Esophagus squamous epithelium (tissue), 5 donors: ENCODE results near the gene TNFRSF25. TPM values are rescaled to one million over a fixed set of nuclear protein-coding genes. Genes with fewer than 3 reads are reported as not detected.

Source experiments
- DNase-seq: peaks from one replicate; lab custom pipeline; 2025; lab: John Stamatoyannopoulos, UW
- H3K27ac ChIP-seq, 4 donors: fragments of 200-600 bp; sonication (generic); one replicate each; pipeline ENCODE4 v1.5.1; 2016 to 2019; ENCODE audit warnings: mild to moderate bottlenecking in 1 of 4
- H3K27me3 ChIP-seq, 4 donors: fragments of 200-600 bp; sonication (generic); 1 replicate in 3 of 4; 2 replicates in 1 of 4; pipeline versions ENCODE4 v1.5.1 to v1.6.0; 2017 to 2021; ENCODE audit warnings: antibody characterized with exemption in 1 of 4
- H3K36me3 ChIP-seq, 3 donors: fragments of 200-600 bp; sonication (generic); one replicate each; pipeline ENCODE4 v1.5.1; 2016 to 2019
- H3K4me1 ChIP-seq, 3 donors: fragments of 200-600 bp; sonication (generic); one replicate each; pipeline ENCODE4 v1.5.1; 2017 to 2019
- H3K4me3 ChIP-seq, 4 donors: fragments of 200-600 bp; sonication (generic); 1 replicate in 3 of 4; 2 replicates in 1 of 4; pipeline ENCODE4 v1.5.1; 2016 to 2019; ENCODE audit warnings: mild to moderate bottlenecking in 2 of 4, moderate library complexity in 1 of 4
- H3K9me3 ChIP-seq, 3 donors: fragments of 200-600 bp; sonication (generic); one replicate each; pipeline ENCODE4 v1.5.1; 2016 to 2019
- POLR2A ChIP-seq, 4 donors: fragments of 450-650 bp; IDR thresholded peaks; one replicate each; pipeline ENCODE4 v1.6.1; 2017; ENCODE audit warnings: antibody characterized with exemption in 4 of 4, mild to moderate bottlenecking in 4 of 4, moderate library complexity in 3 of 4
- WGBS, 2 donors: methylation state at CpG; one replicate each; pipeline ENCODE4 v1.1.5; 2018; 5-methylcytosine and 5-hydroxymethylcytosine counted together
- intact Hi-C: fragments of 100-400 bp; cut with DNase I; formaldehyde crosslinking; loops from one replicate; pipeline ENCODE4 v1.15.0; 2022
- total RNA-seq, 4 donors: library from RNA; depleted of rRNA; stranded (reverse); fragments of >200 nt; gene quantifications; one replicate each; pipeline ENCODE4 v1.1.0, GENCODE V29; 2016
- TF ChIP-seq, protein P1 (sequence below), 6 experiments: fragments of 450-650 bp in 4 of 6; fragments of 200-600 bp in 2 of 6; sonication (generic) in 2 of 6; IDR thresholded peaks; one replicate each; pipeline ENCODE4 v1.5.1; 2016 to 2019; ENCODE audit warnings: antibody characterized with exemption in 6 of 6, mild to moderate bottlenecking in 4 of 6, moderate library complexity in 4 of 6
- donor health status: DM: yes; HTN: yes; CAD: no.

TNFRSF25 gene
- total RNA-seq, 4 donors from 2014 or later, result 22.1 to 47.3 (median 34.3) TPM

DNA sequence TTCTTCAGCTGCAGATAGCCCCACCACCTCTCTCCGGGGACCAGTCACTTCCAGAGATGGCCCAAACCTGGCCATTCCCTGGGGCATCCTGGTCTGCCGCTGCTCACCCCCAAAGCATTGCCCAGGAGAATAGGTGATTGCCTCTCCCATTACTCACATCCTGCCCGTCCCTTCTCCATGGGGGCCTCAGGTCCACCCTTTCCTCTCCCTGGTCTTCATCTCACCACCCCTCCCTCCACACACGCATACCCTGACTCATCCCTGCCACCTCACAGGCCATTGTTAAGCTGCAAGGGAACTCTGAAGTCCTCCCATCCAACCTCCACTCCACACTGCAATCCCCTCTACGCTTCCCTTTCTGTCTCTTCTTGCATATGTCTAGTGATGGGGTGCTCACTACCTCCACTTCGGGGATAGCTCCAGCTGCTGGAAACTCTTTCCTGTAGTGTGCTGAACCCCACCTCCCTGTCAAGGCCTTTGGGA lies 25.5 kb upstream of the TNFRSF25 start, which contains the start of gene PLEKHG5:
PLEKHG5 (minus strand) TSS at position 188 of the 483 bp plus-strand sequence. CDS start 14,096 bp downstream, outside the sequence.
- H3K4me3 ChIP-seq, result peak within 1 kb of the TSS; percentile 71 to 80 (median 78)
- peak within 1 kb of the TSS; percentile 90 to 97 (median 93) for H3K27ac ChIP-seq
- no peak for DNase-seq
- peaks cover 0 to 17% (median 0%) of the 10 kb centered on the region in 4 donors for H3K27me3 ChIP-seq
- TF ChIP-seq, protein P1, sequence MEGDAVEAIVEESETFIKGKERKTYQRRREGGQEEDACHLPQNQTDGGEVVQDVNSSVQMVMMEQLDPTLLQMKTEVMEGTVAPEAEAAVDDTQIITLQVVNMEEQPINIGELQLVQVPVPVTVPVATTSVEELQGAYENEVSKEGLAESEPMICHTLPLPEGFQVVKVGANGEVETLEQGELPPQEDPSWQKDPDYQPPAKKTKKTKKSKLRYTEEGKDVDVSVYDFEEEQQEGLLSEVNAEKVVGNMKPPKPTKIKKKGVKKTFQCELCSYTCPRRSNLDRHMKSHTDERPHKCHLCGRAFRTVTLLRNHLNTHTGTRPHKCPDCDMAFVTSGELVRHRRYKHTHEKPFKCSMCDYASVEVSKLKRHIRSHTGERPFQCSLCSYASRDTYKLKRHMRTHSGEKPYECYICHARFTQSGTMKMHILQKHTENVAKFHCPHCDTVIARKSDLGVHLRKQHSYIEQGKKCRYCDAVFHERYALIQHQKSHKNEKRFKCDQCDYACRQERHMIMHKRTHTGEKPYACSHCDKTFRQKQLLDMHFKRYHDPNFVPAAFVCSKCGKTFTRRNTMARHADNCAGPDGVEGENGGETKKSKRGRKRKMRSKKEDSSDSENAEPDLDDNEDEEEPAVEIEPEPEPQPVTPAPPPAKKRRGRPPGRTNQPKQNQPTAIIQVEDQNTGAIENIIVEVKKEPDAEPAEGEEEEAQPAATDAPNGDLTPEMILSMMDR (IDR thresholded peaks at IDR 0.05), result no peak
- peak in 1 of 4 donors; percentile 18 for TF ChIP-seq POLR2A (IDR thresholded peaks at IDR 0.05)
- no peaks in the 10 kb centered on the region for H3K9me3 ChIP-seq
- H3K36me3 ChIP-seq, result no peaks in the 10 kb centered on the region
- H3K4me1 ChIP-seq, result peaks cover 35 to 87% (median 51%) of the 10 kb centered on the region in 3 donors
- intact Hi-C loops, result no loop called here
- 42 to 51% methylated on average over 6 of the region's 6 CpGs for WGBS, 2 donors

DNA sequence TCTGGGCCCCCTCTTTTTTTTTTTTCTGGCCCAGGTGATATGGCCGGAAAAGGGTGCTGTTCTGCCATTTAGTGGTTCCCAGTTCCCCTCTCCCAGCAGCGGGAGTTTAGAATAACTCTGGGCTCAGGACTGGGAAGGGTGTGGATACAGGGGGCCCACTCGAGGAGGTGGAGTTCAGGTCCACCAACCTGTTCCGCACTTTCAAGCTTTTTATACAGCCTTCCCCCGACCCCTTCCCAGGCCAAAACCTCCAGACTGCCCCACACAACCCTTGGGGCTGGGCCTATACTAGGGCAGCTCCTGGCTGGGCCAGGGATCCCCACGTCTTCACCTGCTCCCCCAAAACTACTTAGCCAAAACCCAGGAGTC lies 25.1 kb upstream of the TNFRSF25 start:
- TF ChIP-seq POLR2A (IDR thresholded peaks at IDR 0.05), result no peak
- TF ChIP-seq, protein P1 (IDR thresholded peaks at IDR 0.05), result no peak

DNA sequence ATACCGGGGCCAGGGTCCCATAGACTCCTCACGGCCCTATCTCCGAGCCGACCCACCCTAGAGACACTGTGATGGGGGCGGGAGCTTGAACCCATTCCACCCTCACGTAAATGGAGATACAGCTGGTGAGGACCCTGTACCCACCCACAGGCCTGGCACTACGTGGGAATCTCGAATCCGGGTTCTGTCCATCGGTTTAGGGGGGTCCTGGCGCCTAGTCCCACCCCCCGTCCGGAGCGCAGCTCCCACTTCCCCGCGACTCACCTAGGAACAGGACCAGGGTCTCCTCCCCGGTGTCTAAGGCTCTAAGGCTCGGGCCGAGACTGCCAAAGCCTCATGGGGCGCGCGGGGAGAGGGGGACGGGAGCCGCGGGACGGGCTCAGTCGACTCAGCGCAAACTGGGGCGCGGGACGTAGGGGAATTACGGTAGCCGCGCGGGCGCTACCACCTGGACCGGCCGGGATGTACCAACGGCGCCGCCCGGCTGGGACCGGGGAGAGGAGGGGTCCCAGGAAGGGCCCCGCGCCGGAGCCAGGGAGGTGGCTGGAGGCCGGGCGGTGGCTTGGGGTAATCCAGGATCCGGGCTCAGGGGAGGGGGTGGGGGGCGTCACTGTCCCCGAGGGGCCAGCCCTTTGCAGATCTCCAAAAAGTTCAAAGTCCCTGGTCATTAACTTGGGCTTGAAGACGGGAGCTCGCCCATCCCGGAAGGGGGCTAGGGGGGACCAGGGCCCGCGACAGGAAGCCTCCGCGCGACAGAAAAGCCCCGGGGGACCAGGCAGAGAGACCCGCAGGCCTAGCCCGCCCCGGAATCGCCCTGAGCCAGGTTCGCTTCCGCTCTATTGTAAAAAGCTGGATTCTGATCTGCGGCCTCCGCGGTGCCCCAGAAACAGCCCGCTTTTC lies 24.5 kb upstream of the TNFRSF25 start:
- peaks cover 0 to 27% (median 0%) of the 10 kb centered on the region in 4 donors for H3K27me3 ChIP-seq
- intact Hi-C loops, result no loop called here
- H3K4me1 ChIP-seq, result peaks cover 40 to 87% (median 52%) of the 10 kb centered on the region in 3 donors
- no peaks in the 10 kb centered on the region for H3K9me3 ChIP-seq
- peak overlapping the region; percentile 90 to 97 (median 93) for H3K27ac ChIP-seq
- H3K36me3 ChIP-seq, result no peaks in the 10 kb centered on the region
- TF ChIP-seq POLR2A (IDR thresholded peaks at IDR 0.05), result peak in 1 of 4 donors; percentile 44
- TF ChIP-seq, protein P1 (IDR thresholded peaks at IDR 0.05), result no peak
- peak overlapping the region; percentile 71 to 80 (median 78) for H3K4me3 ChIP-seq
- WGBS, 2 donors, result 0% methylated on average over 12 to 23 of the region's 70 CpGs
- no peak for DNase-seq

More for the DNA sequence above, 25.1 kb upstream of the TNFRSF25 start:
- H3K4me1 ChIP-seq, result peaks cover 35 to 87% (median 50%) of the 10 kb centered on the region in 3 donors
- 19 to 42% methylated on average over 5 to 6 of the region's 6 CpGs for WGBS, 2 donors
- H3K36me3 ChIP-seq, result no peaks in the 10 kb centered on the region
- no peak for DNase-seq
- intact Hi-C loops, result no loop called here
- H3K4me3 ChIP-seq, result peak overlapping the region; percentile 71 to 80 (median 78)
- no peaks in the 10 kb centered on the region for H3K9me3 ChIP-seq
- peaks cover 0 to 21% (median 0%) of the 10 kb centered on the region in 4 donors for H3K27me3 ChIP-seq
- peak overlapping the region; percentile 90 to 97 (median 93) for H3K27ac ChIP-seq

DNA sequence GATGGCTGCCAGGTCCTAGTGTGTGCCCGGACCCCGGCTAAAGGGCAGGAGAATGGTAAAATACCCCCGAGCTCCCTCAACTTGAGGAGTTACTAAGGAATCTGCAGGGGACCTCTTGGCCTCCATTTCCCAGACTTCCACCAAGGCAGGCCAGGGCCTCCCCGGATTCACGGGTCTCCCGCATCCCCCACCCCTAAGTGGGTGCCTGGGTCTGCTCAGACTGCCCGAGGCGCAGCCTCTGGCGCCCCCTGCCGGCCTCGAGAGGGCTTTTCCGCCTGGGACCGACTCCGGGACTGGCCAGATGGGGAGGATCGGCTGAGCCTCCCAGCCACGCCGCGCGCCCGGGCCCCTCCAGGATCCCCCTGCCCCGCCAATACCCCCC lies 23.8 kb upstream of the TNFRSF25 start:
- TF ChIP-seq, protein P1 (IDR thresholded peaks at IDR 0.05), result peak; percentile 83 to 94 (median 90)
- TF ChIP-seq POLR2A (IDR thresholded peaks at IDR 0.05), result peak in 1 of 4 donors; percentile 6
- Histone ChIP-seq H3K4me3 (peak overlapping the region; percentile 71 to 80 (median 78)), H3K27me3 (peaks cover 0 to 34% (median 0%) of the 10 kb centered on the region in 4 donors), H3K9me3 (no peaks in the 10 kb centered on the region), H3K27ac (peak overlapping the region; percentile 90 to 97 (median 93)), H3K36me3 (no peaks in the 10 kb centered on the region), H3K4me1 (peaks cover 40 to 89% (median 58%) of the 10 kb centered on the region in 3 donors)
- DNase-seq, result no peak
- 5 to 76% methylated on average over 3 to 10 of the region's 21 CpGs for WGBS, 2 donors
- intact Hi-C loops, result no loop called here
